HEK293 (cell line): Measurements from ENCODE around the gene NIT1.

ENCODE experiments used
- CTCF ChIA-PET: fragments of 350-600 bp; formaldehyde crosslinking; extraction: SDS; loops from one replicate; lab custom pipeline; 2021; ENCODE audit warnings: antibody characterized with exemption; lab: Yijun Ruan, JAX
- POLR2A ChIA-PET: fragments of 300-600 bp; formaldehyde crosslinking; extraction: SDS; loops from one replicate; lab custom pipeline; 2020; ENCODE audit warnings: antibody characterized with exemption, inconsistent platforms; lab: Yijun Ruan, JAX
- H3K27ac ChIP-seq: fragments of 200-500 bp; sonication (Bioruptor generic); 2 replicates; pipeline ENCODE4 v1.5.1; 2014; ENCODE audit warnings: low read depth, low read length, control low read depth, inconsistent platforms; ENCODE audit errors: extremely low read depth
- H3K36me3 ChIP-seq, 2 experiments: fragments of 200-500 bp in 1 of 2; sonication (Bioruptor generic) in 1 of 2; 1 replicate in 1 of 2; 2 replicates in 1 of 2; pipeline ENCODE4 v1.5.1; 2014 to 2017; ENCODE audit warnings: inconsistent platforms in 2 of 2, low read length in 2 of 2; ENCODE audit not compliant: control insufficient read depth in 2 of 2, insufficient read depth in 1 of 2
- H3K4me1 ChIP-seq: fragments of 200-500 bp; sonication (Bioruptor generic); 2 replicates; pipeline ENCODE4 v1.5.1; 2014; ENCODE audit warnings: mild to moderate bottlenecking, low read length, inconsistent platforms; ENCODE audit not compliant: control insufficient read depth, insufficient read depth
- H3K4me3 ChIP-seq: 2 replicates; pipeline ENCODE4 v1.5.1; 2011; ENCODE audit warnings: low read depth, mild to moderate bottlenecking, control low read depth, low read length, moderate library complexity
- H3K9me3 ChIP-seq: fragments of 200-500 bp; sonication (Bioruptor generic); 2 replicates; pipeline ENCODE4 v1.5.1; 2014; ENCODE audit warnings: low read depth, low read length, inconsistent platforms; ENCODE audit not compliant: control insufficient read depth, insufficient read depth
- KLF8 ChIP-seq: fragments of 450-650 bp; formaldehyde crosslinking; IDR thresholded peaks from 2 replicates; pipeline ENCODE4 v1.5.1; 2016; ENCODE audit warnings: missing biosample characterization, missing genetic modification characterization
- PRDM4 ChIP-seq: fragments of 450-650 bp; formaldehyde crosslinking; IDR thresholded peaks from 2 replicates; pipeline ENCODE4 v1.5.1; 2017; ENCODE audit warnings: missing biosample characterization, missing genetic modification characterization
- SCRT2 ChIP-seq: fragments of 450-650 bp; formaldehyde crosslinking; IDR thresholded peaks from 2 replicates; pipeline ENCODE4 v1.5.1; 2016; ENCODE audit warnings: missing biosample characterization, missing genetic modification characterization
- TRIM28 ChIP-seq: IDR thresholded peaks from 2 replicates; pipeline ENCODE4 v1.6.1; 2011; ENCODE audit warnings: low read length, control low read depth, borderline replicate concordance
- ZEB2 ChIP-seq: fragments of 450-650 bp; formaldehyde crosslinking; IDR thresholded peaks from 2 replicates; pipeline ENCODE4 v1.5.1; 2016; ENCODE audit warnings: missing biosample characterization, missing genetic modification characterization
- ZNF10 ChIP-seq: fragments of 450-650 bp; formaldehyde crosslinking; IDR thresholded peaks from 2 replicates; pipeline ENCODE4 v1.5.1; 2017; ENCODE audit warnings: missing biosample characterization, missing genetic modification characterization
- ZNF132 ChIP-seq: fragments of 450-650 bp; formaldehyde crosslinking; IDR thresholded peaks from 2 replicates; pipeline ENCODE4 v1.5.1; 2017; ENCODE audit warnings: missing biosample characterization, missing genetic modification characterization, borderline replicate concordance
- ZNF174 ChIP-seq: fragments of 450-650 bp; formaldehyde crosslinking; IDR thresholded peaks from 2 replicates; pipeline ENCODE4 v1.5.0; 2017; ENCODE audit warnings: missing biosample characterization, mild to moderate bottlenecking, missing genetic modification characterization
- ZNF214 ChIP-seq: fragments of 450-650 bp; formaldehyde crosslinking; IDR thresholded peaks from 2 replicates; pipeline ENCODE4 v1.5.1; 2017; ENCODE audit warnings: missing biosample characterization, mild to moderate bottlenecking, missing genetic modification characterization, borderline replicate concordance
- ZNF311 ChIP-seq: fragments of 450-650 bp; formaldehyde crosslinking; IDR thresholded peaks from 2 replicates; pipeline ENCODE4 v1.5.1; 2017; ENCODE audit warnings: missing biosample characterization, missing genetic modification characterization, borderline replicate concordance
- ZNF423 ChIP-seq: fragments of 450-650 bp; formaldehyde crosslinking; IDR thresholded peaks from 2 replicates; pipeline ENCODE4 v1.5.1; 2016; ENCODE audit warnings: missing biosample characterization, missing genetic modification characterization
- ZNF426 ChIP-seq: fragments of 450-650 bp; formaldehyde crosslinking; IDR thresholded peaks from 2 replicates; pipeline ENCODE4 v1.5.1; 2017; ENCODE audit warnings: missing biosample characterization, missing genetic modification characterization, mild to moderate bottlenecking, inconsistent platforms, moderate library complexity
- ZNF571 ChIP-seq: fragments of 450-650 bp; formaldehyde crosslinking; IDR thresholded peaks from 2 replicates; pipeline ENCODE4 v1.5.0; 2017; ENCODE audit warnings: missing biosample characterization, missing genetic modification characterization
- ZNF596 ChIP-seq: fragments of 450-650 bp; IDR thresholded peaks from 2 replicates; pipeline ENCODE4 v1.5.0; 2018; ENCODE audit warnings: missing biosample characterization, mild to moderate bottlenecking, missing genetic modification characterization, moderate library complexity
- ZNF610 ChIP-seq: fragments of 450-650 bp; formaldehyde crosslinking; IDR thresholded peaks from 2 replicates; pipeline ENCODE4 v1.5.1; 2016; ENCODE audit warnings: missing biosample characterization, missing genetic modification characterization, borderline replicate concordance
- ZNF624 ChIP-seq: fragments of 450-650 bp; formaldehyde crosslinking; IDR thresholded peaks from 2 replicates; pipeline ENCODE4 v1.5.1; 2017; ENCODE audit warnings: missing biosample characterization, missing genetic modification characterization
- ZNF660 ChIP-seq: fragments of 450-650 bp; IDR thresholded peaks from 2 replicates; pipeline ENCODE4 v1.5.1; 2018; ENCODE audit warnings: missing biosample characterization, mild to moderate bottlenecking, missing genetic modification characterization
- ZNF664 ChIP-seq: fragments of 450-650 bp; formaldehyde crosslinking; IDR thresholded peaks from 2 replicates; pipeline ENCODE4 v1.5.1; 2016; ENCODE audit warnings: missing biosample characterization, missing genetic modification characterization
- ZNF76 ChIP-seq: fragments of 450-650 bp; formaldehyde crosslinking; IDR thresholded peaks from 2 replicates; pipeline ENCODE4; 2016; ENCODE audit warnings: low read depth, missing biosample characterization, missing genetic modification characterization, borderline replicate concordance
- TF ChIP-seq, protein P1 (sequence below): fragments of 450-650 bp; formaldehyde crosslinking; IDR thresholded peaks from 2 replicates; pipeline ENCODE4 v1.5.1; 2016; ENCODE audit warnings: missing biosample characterization, missing genetic modification characterization
- TF ChIP-seq, protein P2 (sequence below): fragments of 450-650 bp; formaldehyde crosslinking; IDR thresholded peaks from 2 replicates; pipeline ENCODE4 v1.5.1; 2017; ENCODE audit warnings: missing biosample characterization, missing genetic modification characterization

The NIT1 gene

GRCh38 chr1:161100556-161100955 lies 17.3 kb upstream of the NIT1 start:
- no peak overlapping the region for H3K27ac ChIP-seq
- CTCF ChIA-PET, result interaction anchor here (0.6 to 1.0 kb wide), 4 partner anchors 29 to 75 kb away, joined by 3 to 7 read pairs (median 3); no protein-coding TSS in a partner anchor
- TF ChIP-seq SCRT2 (no peak), ZNF10 (tag by site-specific recombination) (no peak), ZNF610 (tag by site-specific recombination) (no peak)
- H3K4me1 ChIP-seq, result no peaks in the 10 kb centered on the region; the same call in 1 of the 2 replicates
- no peak overlapping the region for H3K4me3 ChIP-seq
- no peaks in the 10 kb centered on the region for H3K9me3 ChIP-seq
- POLR2A ChIA-PET, result interaction anchor here (0.9 to 1.1 kb wide), 3 partner anchors 12 to 66 kb away, joined by 3 read pairs; partner anchors contain the start of gene PPOX
- H3K36me3 ChIP-seq, result peaks cover 11 to 38% of the 10 kb centered on the region in 2 experiments; a peak in 2 of 3 replicates

- TF ChIP-seq ZNF423 (tag by site-specific recombination) (no peak), ZNF311 (tag by site-specific recombination) (no peak), ZNF596 (tag by site-specific recombination) (no peak), ZNF664 (tag by site-specific recombination) (peak; percentile 46; the same call in 1 of the 2 replicates), ZNF624 (no peak), ZNF571 (tag by site-specific recombination) (no peak)
- CTCF ChIA-PET, result no interaction called here
Measured at GRCh38 chr1:161106431-161106830, 11.5 kb upstream of the NIT1 start.

DNA sequence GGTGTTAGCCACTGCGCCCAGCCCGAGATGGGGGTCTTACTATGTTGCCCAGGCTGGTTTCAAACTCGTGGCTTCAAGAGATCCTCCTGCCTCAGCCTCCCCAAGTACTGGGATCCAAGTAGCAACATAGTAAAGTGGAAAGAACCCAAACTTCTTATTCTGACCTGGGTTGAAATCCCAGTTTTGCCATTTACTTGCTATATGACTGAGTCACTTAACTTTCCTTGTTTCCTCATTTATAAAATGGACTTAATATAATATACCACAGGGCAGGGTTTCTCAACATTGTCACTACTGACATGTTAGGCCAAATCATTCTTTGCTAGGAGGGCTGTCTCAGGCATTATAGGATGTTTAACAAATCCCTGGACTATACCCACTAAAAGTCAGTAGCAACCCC lies 6.8 kb upstream of the NIT1 start:
- Histone ChIP-seq H3K4me1 (0 out of 2 replicates have a peak, but pooled peaks cover 2% of the 10 kb centered on the region), H3K36me3 (peaks cover 3 to 9% of the 10 kb centered on the region in 2 experiments; a peak in 2 of 3 replicates), H3K4me3 (no peak overlapping the region), H3K9me3 (no peaks in the 10 kb centered on the region), H3K27ac (no peak overlapping the region)
- CTCF ChIA-PET, result no interaction called here
- TF ChIP-seq ZNF660 (tag by site-specific recombination) (no peak), ZNF132 (tag by site-specific recombination) (no peak), ZNF76 (tag by site-specific recombination) (no peak), ZNF426 (tag by site-specific recombination) (no peak), PRDM4 (tag by site-specific recombination) (no peak), KLF8 (tag by site-specific recombination) (no peak), ZNF214 (tag by site-specific recombination) (no peak), TRIM28 (no peak), ZNF664 (tag by site-specific recombination) (no peak), ZNF174 (tag by site-specific recombination) (no peak), ZEB2 (no peak)
- TF ChIP-seq, protein P1, sequence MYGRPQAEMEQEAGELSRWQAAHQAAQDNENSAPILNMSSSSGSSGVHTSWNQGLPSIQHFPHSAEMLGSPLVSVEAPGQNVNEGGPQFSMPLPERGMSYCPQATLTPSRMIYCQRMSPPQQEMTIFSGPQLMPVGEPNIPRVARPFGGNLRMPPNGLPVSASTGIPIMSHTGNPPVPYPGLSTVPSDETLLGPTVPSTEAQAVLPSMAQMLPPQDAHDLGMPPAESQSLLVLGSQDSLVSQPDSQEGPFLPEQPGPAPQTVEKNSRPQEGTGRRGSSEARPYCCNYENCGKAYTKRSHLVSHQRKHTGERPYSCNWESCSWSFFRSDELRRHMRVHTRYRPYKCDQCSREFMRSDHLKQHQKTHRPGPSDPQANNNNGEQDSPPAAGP (tag by site-specific recombination), result no peak
- TF ChIP-seq, protein P2, sequence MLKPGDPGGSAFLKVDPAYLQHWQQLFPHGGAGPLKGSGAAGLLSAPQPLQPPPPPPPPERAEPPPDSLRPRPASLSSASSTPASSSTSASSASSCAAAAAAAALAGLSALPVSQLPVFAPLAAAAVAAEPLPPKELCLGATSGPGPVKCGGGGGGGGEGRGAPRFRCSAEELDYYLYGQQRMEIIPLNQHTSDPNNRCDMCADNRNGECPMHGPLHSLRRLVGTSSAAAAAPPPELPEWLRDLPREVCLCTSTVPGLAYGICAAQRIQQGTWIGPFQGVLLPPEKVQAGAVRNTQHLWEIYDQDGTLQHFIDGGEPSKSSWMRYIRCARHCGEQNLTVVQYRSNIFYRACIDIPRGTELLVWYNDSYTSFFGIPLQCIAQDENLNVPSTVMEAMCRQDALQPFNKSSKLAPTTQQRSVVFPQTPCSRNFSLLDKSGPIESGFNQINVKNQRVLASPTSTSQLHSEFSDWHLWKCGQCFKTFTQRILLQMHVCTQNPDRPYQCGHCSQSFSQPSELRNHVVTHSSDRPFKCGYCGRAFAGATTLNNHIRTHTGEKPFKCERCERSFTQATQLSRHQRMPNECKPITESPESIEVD (tag by site-specific recombination), result no peak
- POLR2A ChIA-PET, result no interaction called here

More at GRCh38 chr1:161106431-161106830, 11.5 kb upstream of the NIT1 start:
- Histone ChIP-seq H3K27ac (no peak overlapping the region), H3K4me1 (no peaks in the 10 kb centered on the region), H3K4me3 (no peak overlapping the region), H3K36me3 (peaks cover 6 to 15% of the 10 kb centered on the region in 2 experiments; a peak in 2 of 3 replicates), H3K9me3 (no peaks in the 10 kb centered on the region)
- POLR2A ChIA-PET, result no interaction called here
